Inflammatory macrophage treated with lipopolysaccharide for 1 hour (primary cell): ENCODE data around the gene PPP2R5E.

Experiments
- DNase-seq, 2 donors: peaks; one replicate each; pipeline ENCODE4 v3.0.0-alpha.2; 2020 to 2022

Gene PPP2R5E

GRCh38 chr14:63367742-63368364 is 175.3 kb downstream of the PPP2R5E start:
- DNase-seq = no peak

GRCh38 chr14:63362389-63362819 is 180.8 kb downstream of the PPP2R5E start:
- DNase-seq = no peak

- DNase-seq = no peak
These were observed 181.4 kb downstream of the PPP2R5E start for GRCh38 chr14:63361790-63362189.

GRCh38 chr14:63357841-63358240 is 185.3 kb downstream of the PPP2R5E start:
- DNase-seq = no peak

GRCh38 chr14:63345826-63346225 is 197.4 kb downstream of the PPP2R5E start:
- DNase-seq = no peak

- no peak for DNase-seq
These were observed 198.8 kb downstream of the PPP2R5E start for GRCh38 chr14:63344336-63344735.

- no peak for DNase-seq
These were observed 199.3 kb downstream of the PPP2R5E start for GRCh38 chr14:63343878-63344277.

GRCh38 chr14:63342371-63342770 is 200.8 kb downstream of the PPP2R5E start:
- no peak for DNase-seq

- DNase-seq = no peak
These were observed 214.1 kb downstream of the PPP2R5E start for GRCh38 chr14:63328787-63329737.

- no peak for DNase-seq
These were observed 216.3 kb downstream of the PPP2R5E start for GRCh38 chr14:63326840-63327239.

GRCh38 chr14:63322897-63323573 is 220.1 kb downstream of the PPP2R5E start:
- no peak for DNase-seq

GRCh38 chr14:63322472-63322871 is 220.7 kb downstream of the PPP2R5E start:
- DNase-seq = no peak
